ENCODE results near the gene ARHGAP19. TPM values are rescaled to one million over a fixed set of nuclear protein-coding genes. Genes with fewer than 3 reads are reported as not detected.

The ARHGAP19 gene
- total and polyA plus RNA-seq, 2 of the 8 experiments (the other 6 are each of a cell fraction or from before 2014, with no cell fraction given): 13.3 to 32.1 TPM

DNA sequence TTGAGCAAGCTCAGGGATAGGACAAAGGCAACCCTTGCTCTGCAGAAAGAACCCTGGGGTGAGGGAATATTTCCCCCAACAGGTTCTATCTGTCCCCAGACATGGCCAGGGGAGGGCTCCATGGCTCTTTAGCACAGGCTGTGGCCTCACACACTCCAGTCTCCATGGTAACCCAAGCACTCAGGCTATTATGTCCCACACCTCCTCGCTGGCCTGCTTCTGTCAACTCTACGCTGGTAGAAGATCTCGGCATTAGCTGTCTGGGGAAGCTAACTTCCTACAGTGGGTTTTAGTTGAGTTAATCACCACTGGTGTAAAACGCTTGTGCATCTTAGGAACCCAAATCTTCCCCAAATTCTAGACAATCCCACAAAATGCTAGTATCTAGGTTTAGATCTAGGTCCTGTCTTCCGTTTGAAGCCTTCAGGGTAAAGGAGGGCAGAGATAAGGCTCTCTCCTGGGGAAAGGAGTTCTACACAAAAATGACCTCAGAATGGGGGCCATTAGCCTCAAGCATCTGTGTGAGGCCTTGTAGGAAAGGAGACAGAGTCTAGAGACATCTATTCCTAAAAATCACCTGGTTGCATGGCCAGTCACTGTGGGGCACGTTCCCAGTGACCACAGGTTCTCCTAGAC, 70.0 kb downstream of the ARHGAP19 start:
- Histone ChIP-seq H3K79me2 (ENCODE audit: control insufficient read depth in 1 of 2, insufficient read depth in 2 of 2, low read length in 2 of 2) (no peaks in the 10 kb centered on the region), H3K14ac (ENCODE audit: insufficient read length) (no peak overlapping the region), H3K23me2 (ENCODE audit: low read depth, low read length) (no peaks in the 10 kb centered on the region), H3K27me3 (replicated peaks in 1 of 4; ENCODE audit: control insufficient read depth in 3 of 4, extremely low read depth in 1 of 4, insufficient read depth in 3 of 4, low read length in 3 of 4) (no peaks in the 10 kb centered on the region), H4K20me1 (replicated peaks in 1 of 2; ENCODE audit: control insufficient read depth in 1 of 2, insufficient read depth in 2 of 2, low read length in 2 of 2) (peaks cover 3 to 6% of the 10 kb centered on the region in 2 experiments), H2BK12ac (ENCODE audit: low read depth, low read length) (no peak overlapping the region), H2BK120ac (replicated peaks; ENCODE audit: low read depth, low read length) (no peak overlapping the region), H3K4ac (replicated peaks; ENCODE audit: insufficient read length, low read depth, low read length) (no peak overlapping the region), H4K5ac (ENCODE audit: insufficient read length, low read depth, low read length) (no peak overlapping the region), H3K9ac (replicated peaks in 1 of 4; ENCODE audit: extremely low read depth in 1 of 4, low read depth in 3 of 4, low read length in 3 of 4) (no peak overlapping the region), H3K23ac (ENCODE audit: insufficient read length) (no peak overlapping the region), H3K4me2 (ENCODE audit: insufficient read depth in 1 of 2, low read depth in 2 of 2, low read length in 2 of 2) (no peak overlapping the region; a peak in 1 of 4 replicates), H3K18ac (ENCODE audit: extremely low read depth, low read length) (no peak overlapping the region), H2BK20ac (ENCODE audit: low read length) (no peak overlapping the region), H3K9me3 (ENCODE audit: insufficient read depth in 2 of 2, low read depth in 1 of 2, low read length in 1 of 2) (no peaks in the 10 kb centered on the region), H4K91ac (replicated peaks; ENCODE audit: insufficient read length, low read length) (no peak overlapping the region), H3K36me3 (ENCODE audit: control insufficient read depth in 2 of 4, insufficient read depth in 4 of 4, low read length in 3 of 4) (peaks cover 0 to 9% (median 3%) of the 10 kb centered on the region in 4 experiments; a peak in 4 of 8 replicates), H3K4me1 (replicated peaks in 1 of 4; ENCODE audit: control insufficient read depth in 3 of 4, insufficient read depth in 4 of 4, low read length in 3 of 4) (peaks cover 0 to 7% (median 4%) of the 10 kb centered on the region in 4 experiments; a peak in 6 of 7 replicates), H2BK5ac (ENCODE audit: low read depth, low read length) (no peak overlapping the region), H3K56ac (replicated peaks; ENCODE audit: insufficient read length, low read depth, low read length) (no peak overlapping the region), H3K4me3 (ENCODE audit: extremely low read depth in 1 of 4, insufficient read depth in 2 of 4, low read depth in 3 of 4, low read length in 4 of 4) (no peak overlapping the region; a peak in 1 of 8 replicates), H2AFZ (ENCODE audit: low read length) (no peak overlapping the region), H4K8ac (ENCODE audit: extremely low read depth, insufficient read depth, low read length) (no peak overlapping the region), H3K79me1 (ENCODE audit: low read depth, low read length) (no peaks in the 10 kb centered on the region; the same call in 1 of the 2 replicates), H3K27ac (ENCODE audit: low read depth, low read length) (no peak overlapping the region), H2AK5ac (ENCODE audit: low read depth, low read length) (no peak overlapping the region), H2BK15ac (ENCODE audit: low read length) (no peak overlapping the region)
- DNase-seq (ENCODE audit: low read depth in 1 of 2, low spot score in 2 of 2): peak in 1 of 2 experiments; percentile 17
- 65% methylated on average over 6 of the region's 6 CpGs; no CpG with 5 or more reads in 1 of the 2 experiments for WGBS, 2 experiments (ENCODE audit: extremely low coverage in 1 of 2, insufficient coverage in 1 of 2, insufficient read length in 1 of 2, insufficient replicate concordance in 2 of 2, low coverage in 1 of 2, low lambda C conversion rate in 2 of 2, missing lambda C conversion rate in 1 of 2)
- CTCF ChIA-PET (ENCODE audit: partially characterized antibody): interaction anchor here (0.8 to 44.6 kb wide), 10 partner anchors 10 to 138 kb away, joined by 3 to 1348 read pairs (median 6); no protein-coding TSS in a partner anchor
- POLR2A ChIA-PET (ENCODE audit: partially characterized antibody): interaction anchor here (1.6 kb wide), 1 partner anchor 13 kb away, joined by 3 read pairs; no protein-coding TSS in a partner anchor
- peak; percentile 71 for FAIRE-seq
- TF ChIP-seq SIN3A (conservative IDR thresholded peaks at IDR 0.05 in 1 of 2, IDR thresholded peaks at IDR 0.05 in 1 of 2; ENCODE audit: low read depth in 1 of 2, low read length in 2 of 2) (peak in 1 of 2 experiments; percentile 56; a peak in 1 of 4 replicates), EZH2 (IDR thresholded peaks at IDR 0.05; ENCODE audit: low read depth, low read length, severe bottlenecking) (no peak), RAD21 (IDR thresholded peaks at IDR 0.05 in 1 of 2, conservative IDR thresholded peaks at IDR 0.05 in 1 of 2; ENCODE audit: low read depth in 2 of 2, low read length in 2 of 2) (peak; percentile 50; a peak in 3 of 4 replicates)
- TF ChIP-seq, protein P1, sequence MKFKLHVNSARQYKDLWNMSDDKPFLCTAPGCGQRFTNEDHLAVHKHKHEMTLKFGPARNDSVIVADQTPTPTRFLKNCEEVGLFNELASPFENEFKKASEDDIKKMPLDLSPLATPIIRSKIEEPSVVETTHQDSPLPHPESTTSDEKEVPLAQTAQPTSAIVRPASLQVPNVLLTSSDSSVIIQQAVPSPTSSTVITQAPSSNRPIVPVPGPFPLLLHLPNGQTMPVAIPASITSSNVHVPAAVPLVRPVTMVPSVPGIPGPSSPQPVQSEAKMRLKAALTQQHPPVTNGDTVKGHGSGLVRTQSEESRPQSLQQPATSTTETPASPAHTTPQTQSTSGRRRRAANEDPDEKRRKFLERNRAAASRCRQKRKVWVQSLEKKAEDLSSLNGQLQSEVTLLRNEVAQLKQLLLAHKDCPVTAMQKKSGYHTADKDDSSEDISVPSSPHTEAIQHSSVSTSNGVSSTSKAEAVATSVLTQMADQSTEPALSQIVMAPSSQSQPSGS (IDR thresholded peaks at IDR 0.05; ENCODE audit: low read length): no peak
- TF ChIP-seq, protein P2, sequence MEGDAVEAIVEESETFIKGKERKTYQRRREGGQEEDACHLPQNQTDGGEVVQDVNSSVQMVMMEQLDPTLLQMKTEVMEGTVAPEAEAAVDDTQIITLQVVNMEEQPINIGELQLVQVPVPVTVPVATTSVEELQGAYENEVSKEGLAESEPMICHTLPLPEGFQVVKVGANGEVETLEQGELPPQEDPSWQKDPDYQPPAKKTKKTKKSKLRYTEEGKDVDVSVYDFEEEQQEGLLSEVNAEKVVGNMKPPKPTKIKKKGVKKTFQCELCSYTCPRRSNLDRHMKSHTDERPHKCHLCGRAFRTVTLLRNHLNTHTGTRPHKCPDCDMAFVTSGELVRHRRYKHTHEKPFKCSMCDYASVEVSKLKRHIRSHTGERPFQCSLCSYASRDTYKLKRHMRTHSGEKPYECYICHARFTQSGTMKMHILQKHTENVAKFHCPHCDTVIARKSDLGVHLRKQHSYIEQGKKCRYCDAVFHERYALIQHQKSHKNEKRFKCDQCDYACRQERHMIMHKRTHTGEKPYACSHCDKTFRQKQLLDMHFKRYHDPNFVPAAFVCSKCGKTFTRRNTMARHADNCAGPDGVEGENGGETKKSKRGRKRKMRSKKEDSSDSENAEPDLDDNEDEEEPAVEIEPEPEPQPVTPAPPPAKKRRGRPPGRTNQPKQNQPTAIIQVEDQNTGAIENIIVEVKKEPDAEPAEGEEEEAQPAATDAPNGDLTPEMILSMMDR (IDR thresholded peaks at IDR 0.05; ENCODE audit: control extremely low read depth in 1 of 3, insufficient read depth in 1 of 3, low read depth in 1 of 3, low read length in 3 of 3): peak in 2 of 3 experiments; percentile 23 to 37; a peak in 2 of 4 replicates
